GM21381 (cell line): ENCODE measurements around the gene GALNT2.

Source experiments
- ATAC-seq: cut with Tn5 transposase; IDR thresholded peaks from one replicate; pipeline ENCODE4 v1.9.1; 2021; ENCODE audit warnings: mild to moderate bottlenecking, moderate library complexity; ENCODE audit not compliant: unreplicated experiment

Gene GALNT2

GRCh38 chr1:230090194-230090711, 23.2 kb downstream of the GALNT2 start:
- no peak for ATAC-seq

GRCh38 chr1:230091473-230092231, 24.6 kb downstream of the GALNT2 start:
- no peak for ATAC-seq

- no peak for ATAC-seq
These were observed 27.7 kb downstream of the GALNT2 start for GRCh38 chr1:230094746-230095145.

GRCh38 chr1:230095938-230096337, 28.9 kb downstream of the GALNT2 start:
- no peak for ATAC-seq

DNA sequence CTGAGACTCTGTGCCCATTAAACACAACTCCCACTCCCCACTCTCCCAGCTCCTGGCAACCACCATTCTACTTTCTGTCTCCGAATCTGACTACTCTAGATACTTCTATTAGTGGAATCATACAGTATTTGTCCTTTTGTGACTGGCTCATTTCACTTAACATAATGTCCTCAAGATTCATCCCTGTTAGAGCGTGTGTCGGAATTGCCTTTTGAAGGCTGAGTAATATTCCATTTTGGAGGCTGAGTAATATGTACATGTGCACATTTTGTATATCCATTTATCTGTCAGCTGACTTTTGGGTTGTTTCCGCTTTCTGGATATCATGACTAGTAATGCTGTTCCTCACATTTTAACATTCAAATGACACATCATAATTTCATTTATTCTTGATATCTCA, 30.3 kb downstream of the GALNT2 start:
- ATAC-seq: no peak

- ATAC-seq: no peak
These were observed 31.7 kb downstream of the GALNT2 start for GRCh38 chr1:230098723-230099122.

DNA sequence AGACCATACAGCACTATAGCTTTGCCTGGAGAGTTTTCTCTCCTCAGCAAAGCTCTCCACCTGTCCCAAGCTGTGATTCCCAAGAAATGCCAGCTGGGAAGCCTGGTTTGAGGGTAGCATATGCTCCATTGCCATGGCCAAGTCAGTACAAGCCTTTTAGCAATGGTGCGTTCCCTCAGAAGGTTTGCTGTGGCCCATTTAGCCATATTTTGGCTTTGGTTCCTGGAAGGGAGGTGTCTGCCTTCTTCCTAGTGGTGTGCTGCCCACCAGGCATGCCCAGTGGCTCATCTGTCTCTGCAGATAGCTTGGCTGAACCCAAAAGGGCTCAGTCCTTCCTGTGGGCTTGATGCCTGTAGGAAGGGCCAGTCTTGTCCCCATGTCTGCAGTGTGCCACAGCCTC, 32.4 kb downstream of the GALNT2 start:
- no peak for ATAC-seq

- no peak for ATAC-seq
These were observed 33.9 kb downstream of the GALNT2 start for GRCh38 chr1:230100932-230101331.

DNA sequence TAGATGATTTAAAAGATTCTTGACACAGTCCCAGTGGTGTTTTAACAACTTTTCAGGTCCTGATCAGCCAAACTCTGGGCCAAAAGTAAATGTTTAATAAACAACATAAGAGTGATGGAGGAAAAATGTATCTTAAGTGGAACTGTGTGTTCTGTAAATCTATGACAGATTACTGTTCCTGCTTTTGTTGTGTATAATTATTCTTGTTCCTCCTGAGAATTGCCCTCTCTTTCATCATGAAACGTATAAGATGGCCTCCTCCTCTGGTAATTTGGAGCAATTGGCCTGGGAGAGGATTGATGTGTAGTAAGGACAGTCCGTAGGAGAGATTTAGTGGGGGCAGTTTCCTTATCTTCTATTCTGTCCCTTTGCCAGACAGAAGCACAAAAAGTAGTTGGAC, 34.5 kb downstream of the GALNT2 start:
- ATAC-seq: no peak

DNA sequence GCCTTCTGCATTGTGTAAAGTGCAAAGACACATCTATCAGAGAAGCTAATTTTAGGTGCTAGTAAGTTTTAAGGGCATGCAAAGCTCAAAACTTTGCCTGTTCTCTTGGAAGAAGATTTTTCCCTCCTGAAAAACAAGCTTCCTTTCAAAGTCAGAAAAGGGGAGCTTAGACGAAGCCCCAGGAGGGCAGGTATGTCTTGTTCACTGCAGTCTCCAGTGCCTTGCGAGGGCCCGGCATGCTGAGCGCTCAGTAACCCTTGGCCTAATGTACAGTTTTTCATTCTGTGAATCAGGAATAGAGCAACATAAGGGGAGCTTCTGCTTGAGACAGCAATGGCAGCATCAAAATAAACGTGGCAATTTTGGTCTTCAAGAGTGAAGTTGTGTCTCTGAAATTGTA, 35.0 kb downstream of the GALNT2 start:
- no peak for ATAC-seq

DNA sequence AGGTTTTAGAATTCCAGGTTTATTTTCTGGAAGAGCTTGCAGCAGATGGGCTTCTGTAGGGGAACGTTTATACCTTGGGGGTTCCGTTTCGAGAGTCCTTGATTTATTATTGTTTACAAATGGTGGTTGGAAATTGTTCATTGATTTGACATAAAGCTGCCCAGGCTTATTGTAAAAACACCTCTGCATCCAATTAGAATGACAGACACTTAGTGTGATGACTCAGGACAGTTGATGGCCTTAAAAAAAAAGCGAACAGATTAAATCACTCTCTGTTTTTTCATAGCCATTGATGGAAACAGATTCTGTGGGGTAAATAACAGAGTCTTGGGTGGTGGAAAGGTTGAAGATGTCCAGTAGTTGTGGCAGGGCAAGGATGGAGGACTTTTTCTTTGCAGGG, 35.4 kb downstream of the GALNT2 start:
- ATAC-seq: no peak

DNA sequence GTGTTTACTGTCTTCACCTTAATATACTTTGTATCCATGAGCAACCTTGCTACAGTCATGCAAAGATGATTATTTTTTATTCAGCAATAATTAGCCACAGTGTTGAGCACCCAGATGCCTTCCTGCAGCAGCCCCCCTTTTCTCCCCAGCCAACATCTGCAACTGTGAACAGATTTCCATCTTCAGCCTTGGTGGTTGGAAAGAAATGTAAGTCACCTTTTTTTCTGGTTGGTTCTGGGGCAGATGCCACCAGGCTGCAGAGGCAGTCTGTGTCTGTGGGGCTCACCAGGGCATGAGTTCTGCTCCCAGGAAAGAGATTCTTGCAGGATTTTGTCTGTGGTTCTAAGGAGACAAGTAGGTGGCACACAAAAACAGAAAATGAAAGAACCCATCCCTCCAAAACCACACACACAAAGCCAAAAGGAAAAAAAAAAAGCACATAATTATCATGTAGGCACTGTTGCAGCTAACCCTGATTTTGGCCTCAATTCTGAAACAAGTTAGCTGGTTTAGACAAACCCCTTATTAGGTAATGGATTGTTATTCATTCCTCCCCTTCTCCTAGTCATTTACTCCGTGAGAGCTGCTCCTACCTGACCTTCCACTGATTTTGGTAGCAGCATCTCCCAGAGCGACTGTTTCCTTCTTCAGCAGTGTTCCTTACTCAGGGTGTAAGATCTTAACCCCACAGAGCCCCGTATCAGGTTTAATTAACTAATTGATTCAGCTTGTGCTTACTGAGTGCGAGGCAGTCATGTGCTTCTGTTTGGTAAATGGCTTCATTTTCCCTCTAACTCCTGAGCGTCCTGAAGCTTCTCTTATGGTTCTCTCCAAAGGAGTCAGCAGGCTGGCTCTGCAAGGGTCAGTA, 36.5 kb downstream of the GALNT2 start:
- ATAC-seq: no peak

GRCh38 chr1:230104395-230105244, 37.6 kb downstream of the GALNT2 start:
- peak; percentile 45 for ATAC-seq

DNA sequence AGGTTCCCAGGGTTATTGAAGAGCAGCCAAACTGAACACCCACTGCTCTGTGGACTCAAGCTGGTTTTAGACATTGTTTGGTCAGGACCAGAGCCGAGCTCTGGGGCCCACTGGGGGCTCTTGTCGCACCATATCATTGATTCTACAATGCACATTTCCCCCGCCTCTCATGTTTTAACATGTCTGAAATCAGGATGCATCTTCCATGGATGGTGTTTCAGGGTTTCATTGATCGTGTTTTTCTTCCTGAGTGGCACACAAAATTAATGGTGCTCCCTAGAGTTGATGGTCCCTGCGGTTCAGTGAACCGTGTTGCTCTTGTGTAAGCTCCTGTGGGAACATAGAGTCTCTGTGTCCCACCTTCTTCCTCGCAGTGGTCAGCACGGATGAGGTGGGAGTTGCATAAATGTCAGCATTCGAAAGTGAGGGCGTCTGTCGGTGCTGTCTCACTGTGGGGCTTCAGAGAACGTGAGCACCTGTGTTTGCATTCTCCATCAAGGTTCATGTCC, 38.3 kb downstream of the GALNT2 start:
- ATAC-seq: no peak

- no peak for ATAC-seq
These were observed 39.0 kb downstream of the GALNT2 start for GRCh38 chr1:230105754-230106625.

- no peak for ATAC-seq
These were observed 40.9 kb downstream of the GALNT2 start for GRCh38 chr1:230107941-230108340.

GRCh38 chr1:230108580-230108979, 41.5 kb downstream of the GALNT2 start:
- no peak for ATAC-seq

DNA sequence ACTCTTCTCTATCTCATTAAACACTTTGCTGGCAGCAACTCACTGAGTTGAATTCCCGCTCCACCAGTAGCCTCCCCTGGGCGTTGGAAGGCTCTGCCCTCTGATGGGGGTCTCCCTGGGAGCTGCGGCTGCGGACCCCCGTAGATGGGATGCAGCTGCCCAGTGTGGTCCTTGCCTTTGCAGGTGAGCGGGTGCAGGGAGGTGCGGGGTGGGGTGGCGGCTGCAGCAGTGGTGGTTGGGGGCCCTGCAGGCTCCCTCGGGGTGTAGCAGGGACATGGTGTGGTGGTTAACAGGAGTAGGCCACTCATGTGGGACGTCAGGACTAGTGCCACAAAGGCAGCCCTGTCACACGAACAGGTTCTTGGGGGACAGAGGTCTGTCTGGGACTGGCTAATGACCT, 42.0 kb downstream of the GALNT2 start:
- ATAC-seq: no peak

GRCh38 chr1:230109895-230110667, 43.0 kb downstream of the GALNT2 start:
- peak; percentile 84 for ATAC-seq
